WTC11 (cell line): ENCODE measurements around the gene ARHGEF25. TPM values are rescaled to one million over a fixed set of nuclear protein-coding genes. Genes with fewer than 3 reads are reported as not detected.

Experiments
- ATAC-seq: fragments of 200-7000 bp; cut with Tn5 transposase; 2 replicates; pipeline ENCODE4 v1.10.0; 2021; ENCODE audit warnings: mild to moderate bottlenecking, moderate library complexity
- CTCF ChIA-PET: fragments of 300-600 bp; sonication (Branson Sonifier 250); formaldehyde crosslinking; loops from one replicate; lab custom pipeline; 2021; ENCODE audit warnings: antibody characterized with exemption; lab: Charles Lee
- POLR2A ChIA-PET: fragments of 350-600 bp; sonication (Branson Sonifier 250); formaldehyde crosslinking; loops from one replicate; lab custom pipeline; 2021; ENCODE audit warnings: antibody characterized with exemption; lab: Charles Lee
- DNase-seq: peaks from one replicate; pipeline ENCODE4 v3.0.0; 2021; ENCODE audit warnings: low spot score
- H3K27ac Mint-ChIP-seq: 2 replicates; pipeline ENCODE4 v1.8.0; 2021; ENCODE audit warnings: mixed read lengths
- H3K27me3 Mint-ChIP-seq: 2 replicates; pipeline ENCODE4 v1.8.0; 2021; ENCODE audit warnings: low read depth, mild to moderate bottlenecking, moderate library complexity, mixed read lengths
- H3K36me3 Mint-ChIP-seq: 2 replicates; pipeline ENCODE4 v1.8.0; 2021; ENCODE audit warnings: mixed read lengths
- H3K4me1 Mint-ChIP-seq: 2 replicates; pipeline ENCODE4 v1.8.0; 2022; ENCODE audit warnings: mixed read lengths
- H3K4me3 Mint-ChIP-seq: 2 replicates; pipeline ENCODE4 v1.8.0; 2021; ENCODE audit warnings: mild to moderate bottlenecking, moderate library complexity, mixed read lengths
- H3K9me3 Mint-ChIP-seq: 2 replicates; pipeline ENCODE4 v1.8.0; 2021; ENCODE audit warnings: mixed read lengths
- CBFB ChIP-seq: sonication (generic); formaldehyde crosslinking; IDR thresholded peaks from 2 replicates; pipeline ENCODE4 v1.8.1; 2022; ENCODE audit warnings: mild to moderate bottlenecking, low read depth, missing genetic modification reagents
- CREM ChIP-seq: sonication (generic); formaldehyde crosslinking; IDR thresholded peaks from 2 replicates; pipeline ENCODE4 v1.8.1; 2022; ENCODE audit warnings: mild to moderate bottlenecking, missing genetic modification reagents, moderate library complexity
- ELF4 ChIP-seq: sonication (generic); formaldehyde crosslinking; IDR thresholded peaks from 2 replicates; pipeline ENCODE4 v1.8.1; 2022; ENCODE audit warnings: low read depth, mild to moderate bottlenecking, moderate library complexity, missing genetic modification reagents
- EMX1 ChIP-seq: fragments of 250-450 bp; sonication (Bioruptor Pico); IDR thresholded peaks from 2 replicates; pipeline ENCODE4 v1.8.0; 2021; ENCODE audit warnings: mild to moderate bottlenecking
- FOXP1 ChIP-seq: sonication (generic); formaldehyde crosslinking; IDR thresholded peaks from 2 replicates; pipeline ENCODE4 v1.8.0; 2022; ENCODE audit warnings: missing genetic modification reagents, mild to moderate bottlenecking, moderate library complexity, borderline replicate concordance
- GTF2I ChIP-seq: fragments of 250-450 bp; sonication (Bioruptor Pico); conservative IDR thresholded peaks from 2 replicates; pipeline ENCODE4 v1.4.0; 2021; ENCODE audit warnings: mild to moderate bottlenecking
- NR1H2 ChIP-seq: sonication (generic); formaldehyde crosslinking; IDR thresholded peaks from 2 replicates; pipeline ENCODE4 v1.9.0; 2021; ENCODE audit warnings: mild to moderate bottlenecking, moderate library complexity, missing genetic modification reagents
- NR2C2 ChIP-seq: sonication (generic); formaldehyde crosslinking; IDR thresholded peaks from 2 replicates; pipeline ENCODE4 v1.8.0; 2022; ENCODE audit warnings: mild to moderate bottlenecking, missing genetic modification reagents
- PRRX2 ChIP-seq: fragments of 250-450 bp; sonication (Bioruptor Pico); IDR thresholded peaks from 2 replicates; pipeline ENCODE4 v1.8.0; 2021; ENCODE audit warnings: mild to moderate bottlenecking
- RELA ChIP-seq: sonication (generic); formaldehyde crosslinking; IDR thresholded peaks from 2 replicates; pipeline ENCODE4 v1.8.1; 2022; ENCODE audit warnings: missing genetic modification reagents, mild to moderate bottlenecking, borderline replicate concordance
- SMAD4 ChIP-seq: sonication (generic); formaldehyde crosslinking; IDR thresholded peaks from 2 replicates; pipeline ENCODE4 v1.8.0; 2022; ENCODE audit warnings: mild to moderate bottlenecking, missing genetic modification reagents
- SOX15 ChIP-seq: fragments of 250-450 bp; sonication (Bioruptor Pico); IDR thresholded peaks from 2 replicates; pipeline ENCODE4 v1.9.0; 2021; ENCODE audit warnings: mild to moderate bottlenecking
- ZNF263 ChIP-seq: sonication (generic); formaldehyde crosslinking; IDR thresholded peaks from 2 replicates; pipeline ENCODE4 v1.8.1; 2022; ENCODE audit warnings: low read depth, mild to moderate bottlenecking, moderate library complexity, missing genetic modification reagents
- ZNF317 ChIP-seq: sonication (generic); formaldehyde crosslinking; IDR thresholded peaks from 2 replicates; pipeline ENCODE4 v1.8.1; 2023; ENCODE audit warnings: low read depth, mild to moderate bottlenecking, moderate library complexity, missing genetic modification reagents, borderline replicate concordance
- ZNF423 ChIP-seq: fragments of 250-450 bp; sonication (Bioruptor Pico); IDR thresholded peaks from 2 replicates; pipeline ENCODE4 v2.1.2; 2022; ENCODE audit warnings: mild to moderate bottlenecking, moderate library complexity
- ZNF671 ChIP-seq: fragments of 250-450 bp; sonication (Bioruptor Pico); IDR thresholded peaks from 2 replicates; pipeline ENCODE4 v1.8.0; 2021; ENCODE audit warnings: mild to moderate bottlenecking
- total RNA-seq: library from RNA; stranded (reverse); gene quantifications from 3 replicates; pipeline ENCODE4 v1.2.3, GENCODE V29; 2021
- TF ChIP-seq, protein P1 (sequence below): fragments of 250-450 bp; sonication (Bioruptor Pico); IDR thresholded peaks from 2 replicates; pipeline ENCODE4 v2.1.2; 2022; ENCODE audit warnings: mild to moderate bottlenecking, moderate library complexity
- TF ChIP-seq, protein P2 (sequence below): sonication (generic); formaldehyde crosslinking; IDR thresholded peaks from 2 replicates; pipeline ENCODE4 v1.8.0; 2022; ENCODE audit warnings: mild to moderate bottlenecking, missing genetic modification reagents
- TF ChIP-seq, protein P3 (sequence below): sonication (generic); formaldehyde crosslinking; IDR thresholded peaks from 2 replicates; pipeline ENCODE4 v1.8.1; 2022; ENCODE audit warnings: missing genetic modification reagents, borderline replicate concordance
- TF ChIP-seq, protein P4 (sequence below): fragments of 200-600 bp; IDR thresholded peaks from 2 replicates; pipeline ENCODE4 v1.8.0; 2022; ENCODE audit warnings: antibody characterized with exemption
- TF ChIP-seq, protein P5 (sequence below): sonication (generic); formaldehyde crosslinking; IDR thresholded peaks from 2 replicates; pipeline ENCODE4 v1.8.1; 2022; ENCODE audit warnings: mild to moderate bottlenecking, missing genetic modification reagents, moderate library complexity, borderline replicate concordance
- TF ChIP-seq, protein P6 (sequence below): sonication (generic); formaldehyde crosslinking; IDR thresholded peaks from 2 replicates; pipeline ENCODE4 v1.8.1; 2022; ENCODE audit warnings: mild to moderate bottlenecking, moderate library complexity, missing genetic modification reagents

ARHGEF25 gene
- total RNA-seq, 1 experiment from 2014 or later = 11.9 TPM

DNA sequence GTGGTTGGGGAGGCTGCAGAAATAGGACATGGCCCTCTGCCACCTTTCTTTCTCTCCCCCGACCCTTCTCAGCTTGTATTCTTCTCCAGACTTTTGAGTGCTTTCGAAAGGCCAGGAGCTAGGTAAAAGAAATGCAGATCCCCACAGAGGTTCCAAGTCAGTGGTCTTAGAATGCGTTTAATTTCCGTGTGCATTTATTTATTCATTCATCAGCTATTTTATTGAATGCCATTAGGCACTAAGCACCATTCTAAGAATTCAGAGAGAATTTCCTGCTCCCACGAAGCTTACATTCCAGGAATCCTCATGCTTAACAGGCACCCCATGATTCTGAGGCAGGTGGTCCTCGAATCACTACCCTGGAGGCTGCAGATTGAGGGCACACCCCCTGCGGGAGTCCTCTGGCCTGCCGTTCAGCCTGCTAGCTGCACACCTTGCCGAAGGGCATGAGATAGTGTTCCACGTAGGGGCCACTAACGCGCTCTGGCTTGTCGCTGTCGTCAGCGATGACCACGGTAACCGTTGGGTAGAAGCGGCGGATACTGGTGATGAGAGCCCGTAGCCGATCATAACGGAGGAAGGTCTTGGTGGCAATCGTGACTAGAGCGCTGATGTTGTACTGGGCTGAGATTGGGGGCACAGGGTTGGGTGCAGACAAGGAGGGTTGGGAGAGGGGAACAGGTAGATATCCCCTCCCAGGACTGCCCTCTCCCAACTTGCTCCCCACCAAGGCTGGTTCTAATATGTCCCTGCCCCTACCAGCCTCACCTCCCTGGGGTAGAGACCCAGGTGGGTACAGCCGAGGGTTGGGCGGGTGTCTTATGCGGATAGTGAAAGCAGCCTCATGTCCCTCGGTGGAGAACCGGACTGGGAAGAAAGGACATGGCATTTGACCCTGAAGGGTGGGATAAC lies 17.3 kb downstream of the ARHGEF25 start (continued):
- TF ChIP-seq, protein P1, sequence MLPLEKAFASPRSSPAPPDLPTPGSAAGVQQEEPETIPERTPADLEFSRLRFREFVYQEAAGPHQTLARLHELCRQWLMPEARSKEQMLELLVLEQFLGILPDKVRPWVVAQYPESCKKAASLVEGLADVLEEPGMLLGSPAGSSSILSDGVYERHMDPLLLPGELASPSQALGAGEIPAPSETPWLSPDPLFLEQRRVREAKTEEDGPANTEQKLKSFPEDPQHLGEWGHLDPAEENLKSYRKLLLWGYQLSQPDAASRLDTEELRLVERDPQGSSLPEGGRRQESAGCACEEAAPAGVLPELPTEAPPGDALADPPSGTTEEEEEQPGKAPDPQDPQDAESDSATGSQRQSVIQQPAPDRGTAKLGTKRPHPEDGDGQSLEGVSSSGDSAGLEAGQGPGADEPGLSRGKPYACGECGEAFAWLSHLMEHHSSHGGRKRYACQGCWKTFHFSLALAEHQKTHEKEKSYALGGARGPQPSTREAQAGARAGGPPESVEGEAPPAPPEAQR (CRISPR knock-in tag) = no peak
- TF ChIP-seq EMX1 (CRISPR knock-in tag) = no peak

DNA sequence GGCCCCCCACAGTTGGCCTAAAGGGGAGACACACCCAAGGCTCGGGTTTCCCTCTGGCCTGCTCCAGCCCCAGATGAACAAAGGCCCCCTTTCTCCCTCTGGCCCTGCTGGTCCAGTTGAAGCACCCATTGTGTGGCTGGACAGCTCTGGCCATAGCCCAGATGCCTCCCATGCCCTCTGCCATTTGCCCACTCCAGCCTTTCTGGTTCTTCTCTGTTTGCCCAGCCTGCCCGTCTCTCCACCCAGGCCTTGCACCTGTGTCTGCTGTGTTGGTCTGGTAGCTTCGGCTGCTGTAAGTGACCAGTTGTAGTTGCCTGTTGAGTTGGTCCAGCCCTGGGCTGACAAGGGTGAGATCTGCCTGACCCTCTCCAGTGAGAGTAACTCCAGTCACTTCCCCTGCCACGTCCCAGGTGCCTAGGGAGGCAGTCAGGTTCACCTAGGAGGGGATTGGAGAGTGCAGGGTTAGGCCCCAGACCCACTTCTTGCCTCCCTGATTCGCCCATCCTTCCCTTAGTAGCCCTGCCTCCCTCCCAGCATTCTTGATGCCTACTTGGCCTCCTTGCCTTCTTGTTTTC lies 18.7 kb downstream of the ARHGEF25 start:
- DNase-seq (no peak), ATAC-seq (no peak)
- Mint-ChIP-seq H3K4me1 (peaks cover 21% of the 10 kb centered on the region), H3K27me3 (peaks cover 97% of the 10 kb centered on the region), H3K27ac (no peak overlapping the region), H3K36me3 (no peaks in the 10 kb centered on the region), H3K9me3 (no peaks in the 10 kb centered on the region), H3K4me3 (no peak overlapping the region)
- ChIA-PET POLR2A (no interaction called here), CTCF (interaction anchor here (1.3 to 2.7 kb wide), 3 partner anchors 9 to 64 kb away, joined by 3 to 10 read pairs (median 10); partner anchors contain the start of gene OS9)
- TF ChIP-seq NR1H2 (no peak), RELA (CRISPR knock-in tag) (no peak), ELF4 (CRISPR knock-in tag) (no peak), EMX1 (CRISPR knock-in tag) (no peak), CREM (CRISPR knock-in tag) (no peak), GTF2I (no peak), ZNF263 (CRISPR knock-in tag) (no peak), SMAD4 (CRISPR knock-in tag) (no peak), NR2C2 (no peak), SOX15 (CRISPR knock-in tag) (no peak), ZNF423 (CRISPR knock-in tag) (no peak)
- TF ChIP-seq, protein P1 (CRISPR knock-in tag) = no peak
- TF ChIP-seq, protein P2, sequence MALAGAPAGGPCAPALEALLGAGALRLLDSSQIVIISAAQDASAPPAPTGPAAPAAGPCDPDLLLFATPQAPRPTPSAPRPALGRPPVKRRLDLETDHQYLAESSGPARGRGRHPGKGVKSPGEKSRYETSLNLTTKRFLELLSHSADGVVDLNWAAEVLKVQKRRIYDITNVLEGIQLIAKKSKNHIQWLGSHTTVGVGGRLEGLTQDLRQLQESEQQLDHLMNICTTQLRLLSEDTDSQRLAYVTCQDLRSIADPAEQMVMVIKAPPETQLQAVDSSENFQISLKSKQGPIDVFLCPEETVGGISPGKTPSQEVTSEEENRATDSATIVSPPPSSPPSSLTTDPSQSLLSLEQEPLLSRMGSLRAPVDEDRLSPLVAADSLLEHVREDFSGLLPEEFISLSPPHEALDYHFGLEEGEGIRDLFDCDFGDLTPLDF (CRISPR knock-in tag) = no peak
- TF ChIP-seq, protein P3, sequence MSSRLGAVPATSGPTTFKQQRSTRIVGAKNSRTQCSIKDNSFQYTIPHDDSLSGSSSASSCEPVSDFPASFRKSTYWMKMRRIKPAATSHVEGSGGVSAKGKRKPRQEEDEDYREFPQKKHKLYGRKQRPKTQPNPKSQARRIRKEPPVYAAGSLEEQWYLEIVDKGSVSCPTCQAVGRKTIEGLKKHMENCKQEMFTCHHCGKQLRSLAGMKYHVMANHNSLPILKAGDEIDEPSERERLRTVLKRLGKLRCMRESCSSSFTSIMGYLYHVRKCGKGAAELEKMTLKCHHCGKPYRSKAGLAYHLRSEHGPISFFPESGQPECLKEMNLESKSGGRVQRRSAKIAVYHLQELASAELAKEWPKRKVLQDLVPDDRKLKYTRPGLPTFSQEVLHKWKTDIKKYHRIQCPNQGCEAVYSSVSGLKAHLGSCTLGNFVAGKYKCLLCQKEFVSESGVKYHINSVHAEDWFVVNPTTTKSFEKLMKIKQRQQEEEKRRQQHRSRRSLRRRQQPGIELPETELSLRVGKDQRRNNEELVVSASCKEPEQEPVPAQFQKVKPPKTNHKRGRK (CRISPR knock-in tag) = no peak

DNA sequence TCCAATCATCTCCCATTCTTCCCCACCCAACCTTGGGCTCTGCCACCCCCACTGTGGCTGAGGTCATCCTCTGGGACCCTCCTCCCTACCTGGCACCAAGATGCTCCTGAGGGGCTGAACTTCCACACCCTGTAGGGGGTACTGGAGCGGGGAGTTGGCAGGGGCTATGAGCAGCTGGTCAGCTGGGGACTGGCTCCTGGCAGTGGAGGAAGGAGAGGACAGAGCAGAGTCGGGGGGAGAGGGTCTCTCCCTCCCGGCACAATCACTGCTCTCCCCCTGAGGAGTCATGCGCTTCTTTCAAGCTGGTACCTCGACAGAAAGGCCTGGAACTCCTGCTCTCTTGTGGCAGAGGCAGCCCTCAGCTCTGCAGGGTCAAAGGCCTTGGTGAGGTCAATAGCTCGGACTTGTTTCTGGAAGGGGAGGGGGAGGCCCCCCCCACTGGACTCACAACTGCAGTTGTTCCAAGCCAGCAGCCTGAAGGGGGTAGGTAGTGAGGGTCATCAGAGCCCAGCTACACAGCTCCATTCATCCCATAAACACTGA lies 19.7 kb downstream of the ARHGEF25 start:
- H3K27me3 Mint-ChIP-seq = peaks cover 94% of the 10 kb centered on the region
- H3K27ac Mint-ChIP-seq = no peak overlapping the region
- no peak for ATAC-seq
- no peak for DNase-seq
- H3K4me3 Mint-ChIP-seq = peak overlapping the region; percentile 74; the same call in 1 of the 2 replicates
- H3K4me1 Mint-ChIP-seq = peaks cover 21% of the 10 kb centered on the region
- CTCF ChIA-PET = interaction anchor here (1.0 to 3.2 kb wide), 8 partner anchors 10 to 126 kb away, joined by 3 to 23 read pairs (median 4); partner anchors contain the start of gene OS9
- no peaks in the 10 kb centered on the region for H3K36me3 Mint-ChIP-seq
- H3K9me3 Mint-ChIP-seq = no peaks in the 10 kb centered on the region
- POLR2A ChIA-PET = no interaction called here
- no peak for TF ChIP-seq NR2C2
- TF ChIP-seq, protein P4, sequence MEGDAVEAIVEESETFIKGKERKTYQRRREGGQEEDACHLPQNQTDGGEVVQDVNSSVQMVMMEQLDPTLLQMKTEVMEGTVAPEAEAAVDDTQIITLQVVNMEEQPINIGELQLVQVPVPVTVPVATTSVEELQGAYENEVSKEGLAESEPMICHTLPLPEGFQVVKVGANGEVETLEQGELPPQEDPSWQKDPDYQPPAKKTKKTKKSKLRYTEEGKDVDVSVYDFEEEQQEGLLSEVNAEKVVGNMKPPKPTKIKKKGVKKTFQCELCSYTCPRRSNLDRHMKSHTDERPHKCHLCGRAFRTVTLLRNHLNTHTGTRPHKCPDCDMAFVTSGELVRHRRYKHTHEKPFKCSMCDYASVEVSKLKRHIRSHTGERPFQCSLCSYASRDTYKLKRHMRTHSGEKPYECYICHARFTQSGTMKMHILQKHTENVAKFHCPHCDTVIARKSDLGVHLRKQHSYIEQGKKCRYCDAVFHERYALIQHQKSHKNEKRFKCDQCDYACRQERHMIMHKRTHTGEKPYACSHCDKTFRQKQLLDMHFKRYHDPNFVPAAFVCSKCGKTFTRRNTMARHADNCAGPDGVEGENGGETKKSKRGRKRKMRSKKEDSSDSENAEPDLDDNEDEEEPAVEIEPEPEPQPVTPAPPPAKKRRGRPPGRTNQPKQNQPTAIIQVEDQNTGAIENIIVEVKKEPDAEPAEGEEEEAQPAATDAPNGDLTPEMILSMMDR = no peak
- no peak for TF ChIP-seq FOXP1 (CRISPR knock-in tag)
- TF ChIP-seq PRRX2 (CRISPR knock-in tag) = no peak
- no peak for TF ChIP-seq EMX1 (CRISPR knock-in tag)
- no peak for TF ChIP-seq NR1H2
- TF ChIP-seq, protein P5, sequence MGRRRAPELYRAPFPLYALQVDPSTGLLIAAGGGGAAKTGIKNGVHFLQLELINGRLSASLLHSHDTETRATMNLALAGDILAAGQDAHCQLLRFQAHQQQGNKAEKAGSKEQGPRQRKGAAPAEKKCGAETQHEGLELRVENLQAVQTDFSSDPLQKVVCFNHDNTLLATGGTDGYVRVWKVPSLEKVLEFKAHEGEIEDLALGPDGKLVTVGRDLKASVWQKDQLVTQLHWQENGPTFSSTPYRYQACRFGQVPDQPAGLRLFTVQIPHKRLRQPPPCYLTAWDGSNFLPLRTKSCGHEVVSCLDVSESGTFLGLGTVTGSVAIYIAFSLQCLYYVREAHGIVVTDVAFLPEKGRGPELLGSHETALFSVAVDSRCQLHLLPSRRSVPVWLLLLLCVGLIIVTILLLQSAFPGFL (CRISPR knock-in tag) = no peak
- TF ChIP-seq ZNF317 (CRISPR knock-in tag) = no peak
- TF ChIP-seq, protein P6, sequence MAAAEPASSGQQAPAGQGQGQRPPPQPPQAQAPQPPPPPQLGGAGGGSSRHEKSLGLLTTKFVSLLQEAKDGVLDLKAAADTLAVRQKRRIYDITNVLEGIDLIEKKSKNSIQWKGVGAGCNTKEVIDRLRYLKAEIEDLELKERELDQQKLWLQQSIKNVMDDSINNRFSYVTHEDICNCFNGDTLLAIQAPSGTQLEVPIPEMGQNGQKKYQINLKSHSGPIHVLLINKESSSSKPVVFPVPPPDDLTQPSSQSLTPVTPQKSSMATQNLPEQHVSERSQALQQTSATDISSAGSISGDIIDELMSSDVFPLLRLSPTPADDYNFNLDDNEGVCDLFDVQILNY (CRISPR knock-in tag) = no peak
- TF ChIP-seq CBFB = no peak
- no peak for TF ChIP-seq ZNF671 (CRISPR knock-in tag)
